K562 (cell line): ENCODE measurements around the gene AHCY. TPM values are rescaled to one million over a fixed set of nuclear protein-coding genes. Genes with fewer than 3 reads are reported as not detected.

Experiments
- CBX8 ChIP-seq: fragments of 200-600 bp; sonication (generic); IDR thresholded peaks from 2 replicates; pipeline ENCODE4 v1.6.1; 2012; ENCODE audit warnings: borderline replicate concordance, mixed run types, low read depth, mild to moderate bottlenecking, moderate library complexity, mixed read lengths, low read length, control low read depth, inconsistent platforms; ENCODE audit not compliant: poor library complexity, severe bottlenecking; ENCODE audit errors: extremely low read depth
- CREB1 ChIP-seq, 2 experiments: sonication (generic) in 1 of 2; formaldehyde crosslinking in 1 of 2; IDR thresholded peaks; 2 replicates each; pipeline versions ENCODE4 v1.6.1 to v1.8.0; 2012 to 2022; ENCODE audit warnings: inconsistent platforms in 1 of 2, mild to moderate bottlenecking in 1 of 2, missing genetic modification reagents in 1 of 2, moderate library complexity in 1 of 2
- CREB5 ChIP-seq: fragments of 250-450 bp; sonication (Bioruptor Pico); IDR thresholded peaks from 2 replicates; pipeline ENCODE4 v1.5.0; 2020; ENCODE audit warnings: mild to moderate bottlenecking
- DNMT1 ChIP-seq: fragments of 450-650 bp; IDR thresholded peaks from 2 replicates; pipeline ENCODE4 v1.6.1; 2016; ENCODE audit warnings: antibody characterized with exemption, mild to moderate bottlenecking
- ETV1 ChIP-seq: fragments of 450-650 bp; conservative IDR thresholded peaks from 2 replicates; pipeline ENCODE4 v1.6.1; 2016; ENCODE audit warnings: missing genetic modification characterization, control low read depth, low read depth, missing compliant biosample characterization
- FOSL1 ChIP-seq: fragments of 200-800 bp; sonication (Bioruptor generic); conservative IDR thresholded peaks from 2 replicates; pipeline ENCODE4 v1.6.1; 2016; ENCODE audit warnings: missing genetic modification characterization, missing compliant biosample characterization
- GABPB2 ChIP-seq: fragments of 250-450 bp; sonication (Bioruptor Pico); conservative IDR thresholded peaks from 2 replicates; pipeline ENCODE4 v1.5.1; 2021; ENCODE audit warnings: mild to moderate bottlenecking
- MBD1 ChIP-seq: fragments of 250-450 bp; sonication (Bioruptor Pico); IDR thresholded peaks from 2 replicates; pipeline ENCODE4 v1.8.0; 2022; ENCODE audit warnings: inconsistent platforms
- NR2C2 ChIP-seq, 2 experiments: fragments of 200-800 bp in 1 of 2; sonication (Bioruptor generic) in 1 of 2; sonication (generic) in 1 of 2; formaldehyde crosslinking in 1 of 2; IDR thresholded peaks; 2 replicates each; pipeline versions ENCODE4 v1.6.1 to v1.8.0; 2016 to 2022; ENCODE audit warnings: mild to moderate bottlenecking in 1 of 2, missing compliant biosample characterization in 1 of 2, missing genetic modification characterization in 1 of 2, missing genetic modification reagents in 1 of 2
- REST ChIP-seq, 2 experiments: fragments of 450-650 bp; formaldehyde crosslinking in 1 of 2; IDR thresholded peaks; 2 replicates each; pipeline versions ENCODE4 v1.4.0 to v1.6.1; 2014 to 2020; ENCODE audit warnings: mild to moderate bottlenecking in 2 of 2, borderline replicate concordance in 1 of 2, low read depth in 1 of 2
- SOX6 ChIP-seq: fragments of 450-650 bp; IDR thresholded peaks from 2 replicates; pipeline ENCODE4 v1.6.1; 2014; ENCODE audit warnings: mild to moderate bottlenecking
- YY1 ChIP-seq, 3 experiments: IDR thresholded peaks; 2 replicates each; pipeline ENCODE4 v1.6.1; 2011; ENCODE audit warnings: low read length in 2 of 3, mild to moderate bottlenecking in 2 of 3, moderate library complexity in 2 of 3, borderline replicate concordance in 1 of 3, control low read depth in 1 of 3, low read depth in 1 of 3; ENCODE audit not compliant: insufficient read depth in 3 of 3, insufficient replicate concordance in 2 of 3, control insufficient read depth in 1 of 3, insufficient read length in 1 of 3; ENCODE audit errors: extremely low read depth in 1 of 3
- ZFP30 ChIP-seq: fragments of 250-450 bp; sonication (Bioruptor Pico); IDR thresholded peaks from 2 replicates; pipeline ENCODE4 v1.8.0; 2022; ENCODE audit warnings: moderate library complexity, mild to moderate bottlenecking, inconsistent platforms, borderline replicate concordance
- ZNF778 ChIP-seq: fragments of 450-650 bp; formaldehyde crosslinking; IDR thresholded peaks from 2 replicates; pipeline ENCODE4 v1.4.0; 2020; ENCODE audit warnings: mild to moderate bottlenecking, moderate library complexity
- polyA plus RNA-seq, 8 experiments: library from polyadenylated mRNA; depleted of rRNA in 4 of 8; stranded (reverse) in 5 of 8; unstranded in 3 of 8; fragments of >200 nt; fragmentation: Nextera tagmentation in 2 of 8; fragmentation: Illumina TruSeq in 1 of 8; extraction: Ambion mirVana in 2 of 8; extraction: Trizol in 1 of 8; gene quantifications; 2 replicates each; pipeline versions ENCODE4 v1.2.1 to v1.2.3, GENCODE V29; 2011 to 2014; ENCODE audit warnings: inconsistent platforms in 1 of 8, missing spikeins in 1 of 8
- total RNA-seq, 7 experiments: library from RNA; depleted of rRNA in 6 of 7; stranded (reverse); fragments of >200 nt in 6 of 7; fragmentation: Illumina TruSeq in 2 of 7; extraction: Trizol in 2 of 7; gene quantifications; 2 replicates each; pipeline versions ENCODE4 v1.2.1 to v1.2.3, GENCODE V29; 2011 to 2021; ENCODE audit warnings: low replicate concordance in 1 of 7

Gene AHCY
- total and polyA plus RNA-seq, 9 of the 15 experiments (the other 6 are each of a cell fraction or from before 2014, with no cell fraction given): 82.5 to 269 (median 190) TPM

- TF ChIP-seq CREB5 (CRISPR knock-in tag) (no peak), NR2C2 (CRISPR knock-in tag; IDR thresholded peaks at IDR 0.05) (no peak), NR2C2 (tag; IDR thresholded peaks at IDR 0.05) (peak; percentile 75), DNMT1 (no peak), ZFP30 (CRISPR knock-in tag) (no peak), CBX8 (no peak), REST (IDR thresholded peaks at IDR 0.05; ENCODE audit: borderline replicate concordance) (no peak), REST (CRISPR knock-in tag; IDR thresholded peaks at IDR 0.05; ENCODE audit: low read depth) (no peak), SOX6 (no peak), ZNF778 (CRISPR knock-in tag) (no peak), YY1 (IDR thresholded peaks at IDR 0.05; ENCODE audit: borderline replicate concordance in 1 of 3, control insufficient read depth in 1 of 3, extremely low read depth in 1 of 3, insufficient read depth in 3 of 3, insufficient read length in 1 of 3, insufficient replicate concordance in 2 of 3, low read depth in 1 of 3, low read length in 2 of 3) (peak in 1 of 3 experiments; percentile 29), MBD1 (CRISPR knock-in tag) (no peak), ETV1 (tag) (no peak), CREB1 (IDR thresholded peaks at IDR 0.05) (no peak), CREB1 (CRISPR knock-in tag; IDR thresholded peaks at IDR 0.05) (no peak), FOSL1 (no peak), GABPB2 (CRISPR knock-in tag) (no peak)
These were observed 46.9 kb upstream of the AHCY start (continued) for GRCh38 chr20:34350095-34350494.
